ENCODE data around the gene AGMO. TPM values are rescaled to one million over a fixed set of nuclear protein-coding genes. Genes with fewer than 3 reads are reported as not detected.

Gene AGMO
- total RNA-seq, 1 experiment from 2014 or later: 0.11 TPM

GRCh38 chr7:15252181-15252580, 309.6 kb downstream of the AGMO start:
- Histone ChIP-seq H3K4me1 (ENCODE audit: insufficient read depth, low read length) (no peaks in the 10 kb centered on the region), H3K4me2 (ENCODE audit: low read length) (no peak overlapping the region), H3K9me2 (replicated peaks; ENCODE audit: low read length) (no peaks in the 10 kb centered on the region), H3F3A (ENCODE audit: low read length, unreplicated experiment) (no peaks in the 10 kb centered on the region), H3K9ac (ENCODE audit: low read length) (no peak overlapping the region), H3K4me3 (ENCODE audit: low read length) (no peak overlapping the region), H3K9me3 (ENCODE audit: low read length) (no peaks in the 10 kb centered on the region), H3K27me3 (ENCODE audit: low read length) (no peaks in the 10 kb centered on the region), H3K79me2 (ENCODE audit: low read length) (no peaks in the 10 kb centered on the region), H3K36me3 (ENCODE audit: low read depth, low read length) (no peaks in the 10 kb centered on the region), H4K20me1 (ENCODE audit: low read length) (no peaks in the 10 kb centered on the region), H2AFZ (ENCODE audit: low read length) (no peak overlapping the region), H3K27ac (ENCODE audit: low read length) (no peak overlapping the region)
- no TSS peak for BruUV-seq (replicated peaks)
- TF ChIP-seq EZH2 (IDR thresholded peaks at IDR 0.05; ENCODE audit: low read length, unreplicated experiment) (no peak), EZH2phosphoT487 (IDR thresholded peaks at IDR 0.05; ENCODE audit: borderline replicate concordance, low read length) (no peak), CTCF (conservative IDR thresholded peaks at IDR 0.05; ENCODE audit: low read depth, low read length) (no peak)
- no peak for ATAC-seq
- intact Hi-C loops (cut with micrococcal nuclease): no loop called here
- ChIA-PET POLR2A (ENCODE audit: unreplicated experiment) (no interaction called here), CTCF (no interaction called here)
- no peak for DNase-seq

GRCh38 chr7:15248514-15248913, 313.3 kb downstream of the AGMO start:
- ATAC-seq: no peak
- Histone ChIP-seq H3K27me3 (ENCODE audit: low read length) (no peaks in the 10 kb centered on the region), H3K9ac (ENCODE audit: low read length) (no peak overlapping the region), H2AFZ (ENCODE audit: low read length) (no peak overlapping the region), H3K9me3 (ENCODE audit: low read length) (no peaks in the 10 kb centered on the region), H3K9me2 (replicated peaks; ENCODE audit: low read length) (no peaks in the 10 kb centered on the region), H3K4me3 (ENCODE audit: low read length) (no peak overlapping the region), H3K79me2 (ENCODE audit: low read length) (no peaks in the 10 kb centered on the region), H3K4me2 (ENCODE audit: low read length) (no peak overlapping the region), H3K27ac (ENCODE audit: low read length) (no peak overlapping the region), H3F3A (ENCODE audit: low read length, unreplicated experiment) (no peaks in the 10 kb centered on the region), H3K4me1 (ENCODE audit: insufficient read depth, low read length) (no peaks in the 10 kb centered on the region), H3K36me3 (ENCODE audit: low read depth, low read length) (no peaks in the 10 kb centered on the region), H4K20me1 (ENCODE audit: low read length) (no peaks in the 10 kb centered on the region)
- TF ChIP-seq CTCF (conservative IDR thresholded peaks at IDR 0.05; ENCODE audit: low read depth, low read length) (no peak), EZH2phosphoT487 (IDR thresholded peaks at IDR 0.05; ENCODE audit: borderline replicate concordance, low read length) (no peak), EZH2 (IDR thresholded peaks at IDR 0.05; ENCODE audit: low read length, unreplicated experiment) (no peak)
- no peak for DNase-seq
- no TSS peak for BruUV-seq (replicated peaks)
- intact Hi-C loops (cut with micrococcal nuclease): no loop called here
- ChIA-PET CTCF (no interaction called here), POLR2A (ENCODE audit: unreplicated experiment) (no interaction called here)

GRCh38 chr7:15245831-15246230, 316.0 kb downstream of the AGMO start:
- no TSS peak for BruUV-seq (replicated peaks)
- CTCF ChIA-PET: interaction anchor here (0.6 kb wide), 1 partner anchor 719 kb away, joined by 4 read pairs; no protein-coding TSS in a partner anchor
- ATAC-seq: no peak
- H3K4me2 ChIP-seq (ENCODE audit: low read length): no peak overlapping the region
- no peaks in the 10 kb centered on the region for H3F3A ChIP-seq (ENCODE audit: low read length, unreplicated experiment)
- POLR2A ChIA-PET (ENCODE audit: unreplicated experiment): no interaction called here
- H3K79me2 ChIP-seq (ENCODE audit: low read length): no peaks in the 10 kb centered on the region
- H3K4me3 ChIP-seq (ENCODE audit: low read length): no peak overlapping the region
- H3K4me1 ChIP-seq (ENCODE audit: insufficient read depth, low read length): no peaks in the 10 kb centered on the region
- TF ChIP-seq CTCF (conservative IDR thresholded peaks at IDR 0.05; ENCODE audit: low read depth, low read length) (no peak), EZH2phosphoT487 (IDR thresholded peaks at IDR 0.05; ENCODE audit: borderline replicate concordance, low read length) (no peak)
- DNase-seq: no peak
- H4K20me1 ChIP-seq (ENCODE audit: low read length): no peaks in the 10 kb centered on the region
- no peaks in the 10 kb centered on the region for H3K9me2 ChIP-seq (replicated peaks; ENCODE audit: low read length)
- no peaks in the 10 kb centered on the region for H3K9me3 ChIP-seq (ENCODE audit: low read length)
- no peak overlapping the region for H3K9ac ChIP-seq (ENCODE audit: low read length)
- H3K27me3 ChIP-seq (ENCODE audit: low read length): no peaks in the 10 kb centered on the region
- no peak overlapping the region for H3K27ac ChIP-seq (ENCODE audit: low read length)
- intact Hi-C loops (cut with micrococcal nuclease): no loop called here
- H2AFZ ChIP-seq (ENCODE audit: low read length): no peak overlapping the region
- no peaks in the 10 kb centered on the region for H3K36me3 ChIP-seq (ENCODE audit: low read depth, low read length)

All from PC-3 (cell line).